ENCODE measurements around the gene SERPINE2. TPM values are rescaled to one million over a fixed set of nuclear protein-coding genes. Genes with fewer than 3 reads are reported as not detected.

Gene SERPINE2
- total RNA-seq, 1 donor from 2014 or later = 32.5 TPM

GRCh38 chr2:223976635-223977226, 62.4 kb downstream of the SERPINE2 start:
- no peak for DNase-seq (ENCODE audit: low spot score)

GRCh38 chr2:223973606-223974005, 65.5 kb downstream of the SERPINE2 start:
- DNase-seq (ENCODE audit: low spot score) = no peak

- DNase-seq (ENCODE audit: low spot score) = no peak
Measured at GRCh38 chr2:223972656-223973102, 66.4 kb downstream of the SERPINE2 start.

- DNase-seq (ENCODE audit: low spot score) = no peak
Measured at GRCh38 chr2:223971731-223972130, 67.4 kb downstream of the SERPINE2 start.

- DNase-seq (ENCODE audit: low spot score) = peak; percentile 68
Measured at GRCh38 chr2:223970343-223971128, 68.5 kb downstream of the SERPINE2 start.

- no peak for DNase-seq (ENCODE audit: low spot score)
Measured at GRCh38 chr2:223969856-223970255, 69.2 kb downstream of the SERPINE2 start.

GRCh38 chr2:223969315-223969714, 69.8 kb downstream of the SERPINE2 start:
- no peak for DNase-seq (ENCODE audit: low spot score)

GRCh38 chr2:223967981-223968380, 71.1 kb downstream of the SERPINE2 start:
- no peak for DNase-seq (ENCODE audit: low spot score)

GRCh38 chr2:223959688-223960087, 79.4 kb downstream of the SERPINE2 start:
- peak; percentile 30 for DNase-seq (ENCODE audit: low spot score)

GRCh38 chr2:223957092-223957851, 81.8 kb downstream of the SERPINE2 start, which contains the start of gene MRPL44:
Gene MRPL44, plus strand, starts transcription at chr2:223957463. Its CDS starts 10 bp downstream, at chr2:223957473.
- DNase-seq (ENCODE audit: low spot score) = peak; percentile 97

GRCh38 chr2:223956300-223956699, 82.8 kb downstream of the SERPINE2 start:
- DNase-seq (ENCODE audit: low spot score) = no peak

GRCh38 chr2:223954401-223954800, 84.7 kb downstream of the SERPINE2 start:
- DNase-seq (ENCODE audit: low spot score) = no peak

GRCh38 chr2:223952280-223952968, 86.7 kb downstream of the SERPINE2 start:
- no peak for DNase-seq (ENCODE audit: low spot score)

- DNase-seq (ENCODE audit: low spot score) = no peak
Measured at GRCh38 chr2:223950448-223951347, 88.4 kb downstream of the SERPINE2 start.

GRCh38 chr2:223949241-223949840, 89.7 kb downstream of the SERPINE2 start:
- DNase-seq (ENCODE audit: low spot score) = no peak

GRCh38 chr2:223947711-223948205, 91.3 kb downstream of the SERPINE2 start:
- DNase-seq (ENCODE audit: low spot score) = no peak

GRCh38 chr2:223945755-223946154, 93.3 kb downstream of the SERPINE2 start:
- no peak for DNase-seq (ENCODE audit: low spot score)

GRCh38 chr2:223944703-223945531, 94.2 kb downstream of the SERPINE2 start, which contains the start of gene WDFY1:
Gene WDFY1, minus strand, starts transcription at chr2:223945335. Its CDS starts 51 bp downstream, at chr2:223945284.
- peak; percentile 90 for DNase-seq (ENCODE audit: low spot score)

- DNase-seq (ENCODE audit: low spot score) = no peak
Measured at GRCh38 chr2:223944166-223944702, 94.9 kb downstream of the SERPINE2 start.
